ENCODE data around the gene FBRS.

The FBRS gene

DNA sequence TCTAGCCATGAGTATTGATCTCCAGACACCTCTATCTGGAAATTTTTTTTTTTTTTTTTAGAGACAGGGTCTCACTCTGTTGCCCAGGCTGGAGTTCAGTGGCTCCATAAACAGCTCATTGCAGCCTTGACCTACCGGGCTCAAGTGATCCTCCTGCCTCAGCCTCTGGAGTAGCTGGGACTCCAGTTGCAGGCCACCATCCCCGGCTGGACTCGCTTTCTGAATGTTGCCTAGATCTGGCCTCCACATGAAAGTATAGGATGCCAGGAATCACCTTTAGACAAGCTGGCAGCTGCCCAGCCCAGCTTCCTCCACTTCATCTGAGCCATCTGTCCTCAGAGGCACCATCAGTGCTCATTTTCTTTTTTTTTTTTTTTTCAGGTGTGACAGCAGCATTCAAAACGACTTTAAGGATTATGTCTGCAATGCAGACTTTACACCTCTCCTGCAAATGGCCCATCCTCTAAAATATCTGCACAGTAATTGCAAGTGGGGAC, 13.8 kb upstream of the FBRS start:
- no peak for DNase-seq

GRCh38 chr16:30645727-30646126, 12.5 kb upstream of the FBRS start:
- DNase-seq, result no peak

DNA sequence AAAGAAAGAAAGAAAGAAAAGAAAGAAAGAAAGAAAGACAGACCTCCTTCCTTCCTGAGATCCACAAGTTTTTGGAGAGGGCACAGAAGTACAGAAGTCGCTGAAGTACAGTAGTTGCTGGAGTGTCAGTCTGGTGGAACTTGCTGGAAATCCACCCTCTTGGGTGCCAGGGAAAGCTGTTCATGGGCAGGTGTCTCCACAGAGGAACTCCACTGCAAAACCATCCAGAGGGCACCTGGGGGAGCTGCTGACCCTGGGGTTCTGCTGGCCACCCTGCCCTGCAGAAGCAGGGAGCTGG, 11.0 kb upstream of the FBRS start:
- DNase-seq, result no peak

GRCh38 chr16:30649725-30650368, 8.4 kb upstream of the FBRS start:
- DNase-seq, result peak in 2 of 5 experiments; percentile 48 to 49

DNA sequence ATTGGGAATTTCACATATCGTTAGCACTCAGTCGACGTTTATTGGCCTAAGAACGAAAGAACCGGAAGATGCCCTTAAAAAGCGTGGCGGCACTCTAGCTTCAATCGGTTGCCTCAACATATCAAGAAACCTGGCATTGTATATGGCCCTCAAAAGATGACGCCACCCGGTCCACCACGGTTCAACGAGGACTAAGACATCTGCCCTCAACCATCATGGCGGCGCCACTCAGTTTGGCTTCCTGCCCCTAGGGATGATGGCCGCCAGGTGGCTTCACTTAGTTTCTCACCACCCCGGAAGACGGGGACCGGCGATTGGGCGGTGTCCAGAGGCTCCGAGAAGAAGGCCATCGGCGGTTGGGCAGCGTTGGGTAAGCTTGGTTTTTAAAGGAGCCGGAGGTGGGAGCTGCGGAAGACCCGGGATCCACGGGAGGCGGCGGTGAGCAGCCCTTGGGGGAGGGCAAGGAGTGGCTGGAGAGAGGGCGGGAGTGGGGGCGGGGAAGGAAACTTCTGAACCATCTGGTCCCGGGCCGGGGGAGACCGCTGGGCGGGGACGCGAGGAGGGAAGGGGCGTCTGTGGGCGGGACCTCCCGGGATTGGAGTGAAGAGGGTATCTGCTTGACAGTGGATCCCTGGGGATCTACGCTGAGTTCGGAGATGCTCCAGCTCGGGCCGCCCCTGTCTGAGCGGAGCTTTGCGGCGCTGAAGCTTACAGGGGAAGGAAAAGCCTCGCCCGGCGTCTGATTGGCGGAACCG, 7.7 kb upstream of the FBRS start, which contains the start of gene PRR14:
TSS of gene PRR14 (plus strand) at position 592 of the 755 bp plus-strand sequence. CDS start 686 bp downstream, outside the sequence.
- peak; percentile 91 to 100 (median 98) for DNase-seq

DNA sequence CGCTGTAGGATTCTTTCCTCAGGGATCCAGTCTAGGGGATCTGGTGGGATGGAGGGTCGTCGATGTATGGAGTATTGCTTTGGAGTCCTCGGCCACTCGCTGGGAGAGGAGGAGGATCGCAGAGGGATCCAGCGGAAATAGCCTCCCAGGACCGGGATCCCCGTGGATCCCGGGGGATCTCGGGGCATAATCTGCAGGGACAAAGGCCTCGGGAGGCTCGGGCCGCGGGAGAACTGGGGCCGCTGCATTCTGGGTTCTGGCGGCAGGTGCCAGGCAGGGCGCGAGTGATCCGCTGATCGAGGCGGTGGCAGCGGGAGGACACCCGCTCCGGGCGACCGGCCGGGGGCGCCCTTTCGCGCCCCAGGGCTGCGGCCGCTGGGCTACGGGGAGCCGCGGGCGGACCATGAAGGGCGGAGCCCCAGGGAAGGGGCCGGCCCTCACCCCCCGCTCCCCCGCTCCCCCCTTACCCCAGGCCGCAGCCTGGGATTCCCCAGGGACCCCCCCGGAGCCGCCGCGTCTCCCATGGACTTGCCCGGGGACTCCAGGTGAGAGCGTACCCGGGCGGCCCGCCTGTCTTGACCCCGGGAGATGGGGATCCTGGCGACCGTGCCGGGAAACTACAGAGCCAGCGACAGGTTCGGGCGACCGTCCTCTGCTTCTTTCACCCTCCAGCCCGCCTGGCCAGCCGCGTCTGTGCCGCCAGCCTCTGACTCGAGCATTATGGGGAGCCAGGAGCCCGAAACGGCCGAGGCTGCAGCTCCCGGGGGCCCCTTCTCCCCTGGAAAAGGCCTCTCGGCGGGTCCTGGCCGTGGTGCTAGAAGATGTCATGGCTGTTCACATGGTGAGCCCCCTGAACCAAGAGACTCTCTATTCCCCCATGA, 6.9 kb upstream of the FBRS start:
- DNase-seq, result peak; percentile 63 to 90 (median 71)

GRCh38 chr16:30652005-30652296, 6.3 kb upstream of the FBRS start:
- DNase-seq, result no peak

DNA sequence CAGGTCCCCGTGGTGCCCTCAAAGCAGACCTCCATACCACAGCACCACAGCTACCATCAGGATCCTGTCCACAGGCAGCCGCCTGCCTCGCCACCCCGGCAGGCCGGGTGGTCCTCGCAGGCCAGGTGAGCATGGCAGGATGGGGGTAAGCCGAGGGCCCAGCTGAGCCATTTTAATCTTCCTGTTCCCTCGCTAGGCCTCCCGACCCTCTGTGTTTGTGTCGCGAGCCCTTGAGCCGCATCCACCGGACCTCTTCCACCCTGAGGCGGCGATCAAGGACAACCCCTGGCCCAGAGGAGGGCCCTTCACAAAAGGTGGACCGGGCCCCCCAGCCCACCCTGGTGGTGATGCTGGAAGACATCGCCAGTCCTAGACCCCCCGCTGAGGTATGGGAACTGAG, 5.5 kb upstream of the FBRS start:
- no peak for DNase-seq

- no peak for DNase-seq
These were observed 3.4 kb upstream of the FBRS start for GRCh38 chr16:30654856-30655255.

DNA sequence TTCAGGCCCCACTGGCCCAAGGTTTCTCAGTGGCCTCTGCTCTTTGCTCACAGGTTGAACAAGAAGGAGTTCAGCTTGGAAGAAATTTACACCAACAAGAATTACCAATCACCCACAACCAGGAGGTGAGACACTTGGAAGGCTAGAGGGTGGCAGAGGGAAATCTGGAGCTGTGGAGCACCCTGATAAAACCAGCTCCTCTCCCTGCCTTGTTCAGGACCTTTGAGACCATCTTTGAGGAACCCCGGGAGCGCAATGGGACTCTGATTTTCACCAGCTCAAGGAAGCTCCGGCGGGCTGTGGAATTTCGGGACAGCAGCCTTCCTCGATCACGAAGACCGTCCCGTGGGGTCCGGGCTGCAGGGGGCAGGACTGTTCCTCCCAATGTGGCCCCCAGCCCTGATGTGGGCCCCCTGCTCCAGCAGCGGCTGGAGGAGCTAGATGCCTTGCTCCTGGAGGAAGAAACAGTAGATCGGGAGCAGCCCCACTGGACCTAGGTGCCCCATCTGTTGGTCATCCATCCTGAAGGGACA, 2.4 kb upstream of the FBRS start:
- no peak for DNase-seq

GRCh38 chr16:30656388-30656787, 1.8 kb upstream of the FBRS start:
- DNase-seq, result no peak

DNA sequence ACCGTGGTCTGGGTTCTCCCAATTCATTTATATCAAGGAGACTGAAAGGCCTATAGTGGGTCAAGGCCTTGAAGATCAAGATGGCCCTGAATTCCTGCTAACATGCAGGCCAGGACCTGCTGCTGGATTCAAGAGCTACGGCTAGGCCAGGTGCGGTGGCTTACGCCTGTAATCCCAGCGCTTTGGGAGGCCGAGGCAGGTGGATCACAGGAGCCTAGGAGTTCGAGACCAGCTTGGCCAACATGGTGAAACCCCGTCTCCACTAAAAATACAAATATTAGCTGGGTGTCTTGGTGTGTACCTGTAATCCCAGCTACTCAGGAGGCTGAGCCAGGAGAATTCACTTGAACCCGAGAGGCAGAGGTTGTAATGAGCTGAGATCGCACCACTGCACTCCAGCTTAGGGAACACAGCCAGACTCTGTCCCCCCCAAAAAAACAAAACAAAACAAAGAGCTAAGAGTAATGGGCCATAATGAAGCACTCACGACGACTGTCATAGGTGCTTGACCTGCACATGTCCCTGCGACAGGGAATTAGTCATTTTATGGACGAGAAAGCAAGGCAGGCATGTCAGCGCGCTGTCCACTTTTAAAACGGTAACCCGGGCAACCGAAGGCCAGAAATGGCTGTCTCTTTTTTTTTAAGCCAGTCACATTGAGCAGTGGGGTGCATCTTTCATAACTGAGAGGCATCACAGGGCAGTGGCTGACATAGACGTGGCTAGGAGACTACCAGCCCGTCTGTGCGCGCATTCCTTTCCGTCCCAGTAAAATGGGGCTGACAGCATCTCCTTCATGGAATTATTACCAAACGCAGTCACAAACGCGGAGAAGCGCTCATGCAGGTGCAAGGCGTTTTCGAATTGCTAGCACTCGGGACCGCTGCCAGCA, 1.0 kb upstream of the FBRS start:
- DNase-seq, result no peak

DNA sequence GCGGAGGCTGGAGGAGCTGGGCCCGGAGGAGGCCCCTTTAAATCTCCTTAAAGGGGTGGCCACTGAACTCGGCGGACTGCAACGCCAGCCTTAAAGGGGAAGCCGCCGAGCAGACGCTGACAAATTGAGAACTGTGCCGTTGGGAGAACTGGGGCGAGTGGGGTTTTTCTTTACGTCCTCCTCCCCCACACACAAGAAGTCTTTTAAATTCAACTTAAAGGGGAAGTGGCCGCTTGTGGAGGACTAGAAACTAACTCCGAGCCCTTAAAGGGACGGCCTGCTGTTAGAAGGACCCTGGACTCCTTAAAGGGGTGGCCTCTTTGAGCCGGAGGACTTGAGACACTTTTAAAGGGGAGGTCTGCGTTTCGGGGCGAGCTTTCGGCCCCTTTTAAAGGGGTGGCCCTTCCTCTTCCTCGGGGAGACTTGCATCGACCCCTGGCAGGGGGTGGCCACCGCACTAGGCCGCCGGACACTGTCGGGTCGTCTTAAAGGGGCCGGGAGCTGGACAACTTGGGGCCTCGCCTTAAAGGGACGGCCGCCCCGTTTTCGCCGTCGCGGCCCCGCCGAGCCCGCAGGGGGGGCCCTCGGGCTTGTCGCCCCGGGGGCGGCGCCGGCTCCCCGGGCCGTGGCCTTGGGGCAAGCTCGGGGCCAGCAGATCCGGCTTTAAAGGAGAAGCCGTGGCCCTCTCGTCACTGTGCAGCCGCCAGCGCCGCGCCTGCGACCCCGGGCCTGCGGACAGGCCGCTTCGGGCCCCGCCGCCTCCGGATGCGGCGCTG, 688 bp downstream of the FBRS start:
- DNase-seq, result peak in 2 of 5 experiments; percentile 39 to 98

DNA sequence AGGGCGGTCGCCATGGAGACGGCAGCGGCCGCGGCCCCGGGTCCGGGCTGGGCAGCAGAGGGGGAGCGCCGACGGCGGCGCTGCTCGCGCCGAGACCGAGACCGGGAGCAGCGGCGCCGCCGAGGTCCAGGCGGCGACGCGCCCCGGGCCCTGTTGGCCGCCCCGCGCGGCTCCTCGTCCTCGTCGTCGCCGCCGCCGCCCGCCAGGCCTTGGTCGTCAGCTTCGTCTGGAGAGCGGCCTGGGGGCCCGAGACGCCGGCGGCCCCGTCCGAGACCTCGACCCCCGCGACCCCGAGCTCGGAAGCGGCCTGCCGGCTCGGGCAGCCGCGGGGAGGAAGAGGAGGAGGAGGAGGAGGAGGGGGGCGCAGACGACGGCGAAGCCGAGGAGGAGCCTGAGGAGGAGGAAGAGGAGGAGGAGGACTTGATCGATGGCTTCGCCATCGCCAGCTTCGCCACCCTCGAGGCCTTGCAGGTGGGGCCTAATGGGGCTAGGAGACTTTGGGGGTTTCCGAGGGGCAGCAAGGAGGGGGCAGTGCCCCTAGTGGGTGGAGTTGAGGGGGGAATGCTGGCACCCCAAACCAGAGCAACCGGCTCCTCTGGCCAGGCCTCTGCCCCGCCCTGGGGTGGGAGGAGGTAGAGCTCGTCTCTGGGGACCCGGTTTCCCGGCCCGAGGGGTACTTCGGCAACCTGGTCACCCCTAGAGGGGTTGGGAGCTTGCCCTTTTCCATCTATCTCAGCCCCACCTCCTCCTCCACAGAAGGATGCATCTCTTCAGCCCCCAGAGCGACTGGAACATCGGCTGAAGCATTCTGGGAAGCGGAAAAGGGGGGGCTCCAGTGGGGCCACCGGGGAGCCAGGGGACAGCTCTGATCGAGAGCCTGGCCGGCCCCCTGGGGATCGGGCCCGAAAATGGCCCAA, 1.5 kb downstream of the FBRS start:
- DNase-seq, result peak in 3 of 5 experiments; percentile 46 to 63 (median 53)

DNA sequence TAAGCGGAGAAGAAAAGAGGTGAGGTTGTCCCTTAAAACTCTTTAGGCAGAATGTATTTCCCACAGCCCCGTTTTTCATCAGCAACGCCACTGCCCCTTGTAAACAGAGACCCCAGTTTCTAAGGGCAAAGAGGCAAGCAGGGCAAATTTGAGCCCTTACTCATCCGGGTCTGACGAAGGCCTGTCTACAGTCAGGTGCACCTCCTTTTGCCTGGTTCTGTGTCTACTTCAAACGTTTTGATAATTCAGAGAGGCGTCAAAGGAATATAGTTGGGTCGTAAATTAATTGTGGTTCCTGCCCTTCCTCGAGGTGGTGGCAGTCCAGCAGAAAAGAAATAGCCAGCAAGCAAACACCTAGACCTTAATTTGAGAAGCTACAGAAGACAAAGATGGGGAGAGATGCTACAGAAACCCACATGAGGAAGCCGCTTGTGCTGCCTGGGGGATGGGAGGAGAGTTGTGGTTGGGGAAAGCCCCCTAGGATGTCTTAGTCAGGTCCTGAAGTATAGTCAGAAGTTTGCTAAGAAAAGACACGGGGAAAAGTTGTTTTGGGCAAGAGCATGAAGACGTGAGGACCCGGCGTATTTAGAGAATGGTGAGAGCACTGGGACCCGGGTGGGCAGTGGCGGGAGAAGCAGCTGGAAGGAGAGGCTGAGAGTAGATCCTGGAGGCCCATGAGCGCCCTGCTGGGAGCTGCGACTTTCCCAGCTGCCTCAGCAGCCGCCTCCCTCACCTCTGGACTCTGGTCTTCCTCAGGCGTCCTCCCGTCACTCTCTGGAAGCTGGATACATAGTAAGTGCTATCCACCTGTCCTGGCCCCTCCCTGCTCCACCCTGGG, 2.4 kb downstream of the FBRS start:
- DNase-seq, result peak; percentile 30 to 90 (median 73)

DNA sequence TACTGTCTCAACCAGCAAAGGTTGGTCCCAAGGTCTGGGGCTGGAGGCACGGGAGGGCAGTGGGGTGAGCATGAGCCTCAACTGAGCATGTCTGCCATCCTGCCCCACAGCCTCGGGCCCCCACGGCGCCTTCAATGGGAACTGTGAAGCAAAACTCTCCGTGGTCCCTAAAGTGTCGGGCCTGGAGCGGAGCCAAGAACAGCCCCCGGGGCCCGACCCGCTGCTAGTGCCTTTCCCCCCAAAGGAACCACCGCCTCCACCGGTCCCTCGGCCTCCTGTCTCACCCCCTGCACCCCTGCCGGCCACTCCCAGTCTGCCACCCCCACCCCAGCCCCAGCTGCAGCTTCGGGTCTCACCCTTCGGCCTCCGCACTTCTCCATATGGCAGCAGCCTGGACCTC, 4.2 kb downstream of the FBRS start:
- DNase-seq, result no peak

GRCh38 chr16:30663038-30663437, 4.8 kb downstream of the FBRS start:
- no peak for DNase-seq

GRCh38 chr16:30663820-30664219, 5.6 kb downstream of the FBRS start:
- peak in 1 of 5 experiments; percentile 20 for DNase-seq

GRCh38 chr16:30664616-30665109, 6.4 kb downstream of the FBRS start:
- DNase-seq, result no peak

Measured in T-helper 2 cell (primary cell).